ENCODE data around the gene PARD3B.

PARD3B gene

DNA sequence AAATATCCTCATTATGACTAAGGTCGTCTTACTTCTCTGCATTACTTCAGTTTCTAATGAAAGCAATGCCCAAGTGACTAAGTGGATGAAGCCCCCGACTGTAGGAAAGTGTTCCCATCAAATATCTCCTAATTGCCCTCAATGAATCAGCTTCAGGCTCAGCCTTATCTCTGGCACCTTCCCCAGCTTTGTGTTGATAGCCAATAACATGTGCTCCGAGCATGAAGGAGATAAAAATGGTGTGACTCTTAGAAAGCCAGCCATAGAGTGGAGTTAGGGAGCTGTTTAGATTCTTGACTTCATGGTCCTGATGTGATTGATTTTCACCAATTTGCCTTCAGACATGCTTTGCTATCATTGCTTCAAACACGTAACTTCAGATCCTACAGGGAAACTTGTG lies 797.8 kb downstream of the PARD3B start:
- no peak overlapping the region for H3K27ac ChIP-seq (replicated peaks)
- TF ChIP-seq REST (IDR thresholded peaks at IDR 0.05; ENCODE audit: insufficient replicate concordance, low read depth) (no peak), POLR2AphosphoS5 (IDR thresholded peaks at IDR 0.05; ENCODE audit: low read depth) (no peak)
- DNase-seq (ENCODE audit: low read depth in 1 of 2, low spot score in 1 of 2): no peak

GRCh38 chr2:205346649-205347048 lies 801.4 kb downstream of the PARD3B start:
- TF ChIP-seq GABPA (IDR thresholded peaks at IDR 0.05; ENCODE audit: low read depth) (no peak), REST (IDR thresholded peaks at IDR 0.05; ENCODE audit: insufficient replicate concordance, low read depth) (no peak), SPI1 (IDR thresholded peaks at IDR 0.05; ENCODE audit: borderline replicate concordance, low read depth) (no peak), POLR2AphosphoS5 (IDR thresholded peaks at IDR 0.05; ENCODE audit: low read depth) (no peak), CTCF (IDR thresholded peaks at IDR 0.05; ENCODE audit: insufficient read depth, low read length) (no peak)
- H3K27ac ChIP-seq (replicated peaks): no peak overlapping the region
- H3K4me3 ChIP-seq (replicated peaks; ENCODE audit: insufficient read depth, low read length): no peak overlapping the region
- no peaks in the 10 kb centered on the region for H3K27me3 ChIP-seq (ENCODE audit: insufficient read depth, poor library complexity, severe bottlenecking)
- no peak for DNase-seq (ENCODE audit: low read depth in 1 of 2, low spot score in 1 of 2)

More for the DNA sequence above, 797.8 kb downstream of the PARD3B start:
- Histone ChIP-seq H3K27me3 (ENCODE audit: insufficient read depth, poor library complexity, severe bottlenecking) (no peaks in the 10 kb centered on the region), H3K4me3 (replicated peaks; ENCODE audit: insufficient read depth, low read length) (no peak overlapping the region)

GRCh38 chr2:205347899-205348298 lies 802.6 kb downstream of the PARD3B start:
- no peak overlapping the region for H3K27ac ChIP-seq (replicated peaks)

More at GRCh38 chr2:205347899-205348298, 802.6 kb downstream of the PARD3B start:
- no peak for DNase-seq (ENCODE audit: low read depth in 1 of 2, low spot score in 1 of 2)
- TF ChIP-seq POLR2AphosphoS5 (IDR thresholded peaks at IDR 0.05; ENCODE audit: low read depth) (no peak), GABPA (IDR thresholded peaks at IDR 0.05; ENCODE audit: low read depth) (no peak), REST (IDR thresholded peaks at IDR 0.05; ENCODE audit: insufficient replicate concordance, low read depth) (no peak), CTCF (IDR thresholded peaks at IDR 0.05; ENCODE audit: insufficient read depth, low read length) (no peak), SPI1 (IDR thresholded peaks at IDR 0.05; ENCODE audit: borderline replicate concordance, low read depth) (no peak)
- Histone ChIP-seq H3K27me3 (ENCODE audit: insufficient read depth, poor library complexity, severe bottlenecking) (no peaks in the 10 kb centered on the region), H3K4me3 (replicated peaks; ENCODE audit: insufficient read depth, low read length) (no peak overlapping the region)
